HG03565 (cell line): Measurements from ENCODE around the gene KCNQ5.

Experiments used
- ATAC-seq: cut with Tn5 transposase; IDR thresholded peaks from one replicate; pipeline ENCODE4 v1.9.1; 2021; ENCODE audit warnings: mild to moderate bottlenecking, moderate library complexity; ENCODE audit not compliant: unreplicated experiment

KCNQ5 gene

GRCh38 chr6:72738091-72738490 lies 116.2 kb downstream of the KCNQ5 start:
- ATAC-seq: no peak

- ATAC-seq: peak; percentile 64
Observed at GRCh38 chr6:72739368-72739779, 117.5 kb downstream of the KCNQ5 start.

- ATAC-seq: peak; percentile 85
Observed at GRCh38 chr6:72740135-72740534, 118.3 kb downstream of the KCNQ5 start.

GRCh38 chr6:72741083-72741482 lies 119.2 kb downstream of the KCNQ5 start:
- no peak for ATAC-seq

- ATAC-seq: no peak
Observed at GRCh38 chr6:72742001-72742673, 120.3 kb downstream of the KCNQ5 start.

- ATAC-seq: no peak
Observed at GRCh38 chr6:72746276-72746675, 124.4 kb downstream of the KCNQ5 start.

- peak; percentile 53 for ATAC-seq
Observed at GRCh38 chr6:72748759-72749158, 126.9 kb downstream of the KCNQ5 start.

GRCh38 chr6:72755752-72756151 lies 133.9 kb downstream of the KCNQ5 start:
- no peak for ATAC-seq

- ATAC-seq: no peak
Observed at GRCh38 chr6:72757048-72757447, 135.2 kb downstream of the KCNQ5 start.

GRCh38 chr6:72757926-72758325 lies 136.1 kb downstream of the KCNQ5 start:
- ATAC-seq: no peak

GRCh38 chr6:72758901-72759300 lies 137.0 kb downstream of the KCNQ5 start:
- no peak for ATAC-seq

- ATAC-seq: no peak
Observed at GRCh38 chr6:72760114-72760793, 138.4 kb downstream of the KCNQ5 start.

GRCh38 chr6:72761761-72762160 lies 139.9 kb downstream of the KCNQ5 start:
- ATAC-seq: no peak

- peak; percentile 43 for ATAC-seq
Observed at GRCh38 chr6:72769459-72770125, 147.7 kb downstream of the KCNQ5 start.

- ATAC-seq: no peak
Observed at GRCh38 chr6:72770959-72771358, 149.1 kb downstream of the KCNQ5 start.

GRCh38 chr6:72776456-72776855 lies 154.6 kb downstream of the KCNQ5 start:
- no peak for ATAC-seq

GRCh38 chr6:72781624-72782023 lies 159.8 kb downstream of the KCNQ5 start:
- no peak for ATAC-seq

- ATAC-seq: no peak
Observed at GRCh38 chr6:72783035-72783434, 161.2 kb downstream of the KCNQ5 start.

- no peak for ATAC-seq
Observed at GRCh38 chr6:72783666-72784065, 161.8 kb downstream of the KCNQ5 start.

- no peak for ATAC-seq
Observed at GRCh38 chr6:72784071-72784470, 162.2 kb downstream of the KCNQ5 start.

GRCh38 chr6:72784581-72784980 lies 162.7 kb downstream of the KCNQ5 start:
- ATAC-seq: no peak

GRCh38 chr6:72787391-72788031 lies 165.6 kb downstream of the KCNQ5 start:
- no peak for ATAC-seq
